Large intestine (tissue), 3 donors: ENCODE measurements around the gene CADM4. TPM values are rescaled to one million over a fixed set of nuclear protein-coding genes. Genes with fewer than 3 reads are reported as not detected.
"Not testable (repeated sequence)": the region's sequence is repeated elsewhere in the genome, so short reads cannot be mapped to it uniquely, and the experiment has no call there.

Experiments used
- DNase-seq, 2 donors: peaks; one replicate each; pipeline versions ENCODE4 v3.0.0 to v3.0.0-alpha.2; 2013
- H3K27ac ChIP-seq: one replicate; pipeline ENCODE4 v1.5.1; 2013; ENCODE audit warnings: low read length
- H3K27me3 ChIP-seq: 2 replicates; pipeline ENCODE4 v1.6.1; 2013; ENCODE audit warnings: low read length; ENCODE audit not compliant: control insufficient read depth, insufficient read depth
- H3K36me3 ChIP-seq: 2 replicates; pipeline ENCODE4 v1.6.1; 2013; ENCODE audit warnings: low read length; ENCODE audit not compliant: control insufficient read depth, insufficient read depth
- H3K4me1 ChIP-seq: one replicate; pipeline ENCODE4 v1.6.1; 2013; ENCODE audit warnings: low read length; ENCODE audit not compliant: control insufficient read depth, insufficient read depth
- H3K4me3 ChIP-seq: one replicate; pipeline ENCODE4 v1.5.1; 2013; ENCODE audit warnings: low read length
- H3K9me3 ChIP-seq: one replicate; pipeline ENCODE4 v1.6.1; 2013; ENCODE audit warnings: mild to moderate bottlenecking, low read depth, low read length, moderate library complexity; ENCODE audit not compliant: control insufficient read depth
- WGBS: methylation state at CpG from one replicate; pipeline ENCODE4 v1.1.5; 2013; ENCODE audit warnings: low lambda C conversion rate; ENCODE audit not compliant: insufficient coverage; 5-methylcytosine and 5-hydroxymethylcytosine counted together
- polyA plus RNA-seq: library from polyadenylated mRNA; unstranded; fragments of 120-200 nt; gene quantifications from one replicate; pipeline ENCODE4 v1.2.1, GENCODE V29; 2013

Gene CADM4
- polyA plus RNA-seq, 1 donor, result 13.6 TPM

DNA sequence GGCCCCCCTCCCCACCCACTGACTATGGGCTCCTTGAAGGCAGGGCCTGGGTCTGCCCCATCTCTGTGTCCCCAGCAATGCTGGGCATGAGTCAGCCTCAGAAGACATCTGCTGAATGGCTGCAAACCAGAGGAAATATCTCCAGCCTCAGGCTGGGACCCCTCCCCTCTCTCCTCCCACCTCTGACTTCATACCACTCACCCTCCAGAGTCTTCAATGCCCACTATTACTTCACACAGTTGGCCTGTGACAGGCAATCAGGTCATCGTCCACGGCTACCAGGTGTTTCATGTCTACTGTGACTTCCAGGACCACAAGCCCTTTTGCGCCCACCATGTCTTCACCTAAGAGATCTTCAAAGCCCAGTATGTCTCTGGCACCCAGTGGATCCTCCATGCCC, 27.9 kb downstream of the CADM4 start, which contains the start of gene SRRM5:
Gene SRRM5 (plus strand): TSS at position 301 of the 400 bp plus-strand sequence. CDS start 34 bp downstream, at position 335.
- no peak within 1 kb of the TSS for H3K27ac ChIP-seq
- H3K4me3 ChIP-seq, result no peak within 1 kb of the TSS
- DNase-seq, result no peak
- WGBS, result no CpG with 5 or more reads among the region's 3 CpGs
- no peaks in the 10 kb centered on the region for H3K27me3 ChIP-seq
- H3K9me3 ChIP-seq, result no peaks in the 10 kb centered on the region
- H3K4me1 ChIP-seq, result no peaks in the 10 kb centered on the region
- peaks cover 39% of the 10 kb centered on the region for H3K36me3 ChIP-seq

DNA sequence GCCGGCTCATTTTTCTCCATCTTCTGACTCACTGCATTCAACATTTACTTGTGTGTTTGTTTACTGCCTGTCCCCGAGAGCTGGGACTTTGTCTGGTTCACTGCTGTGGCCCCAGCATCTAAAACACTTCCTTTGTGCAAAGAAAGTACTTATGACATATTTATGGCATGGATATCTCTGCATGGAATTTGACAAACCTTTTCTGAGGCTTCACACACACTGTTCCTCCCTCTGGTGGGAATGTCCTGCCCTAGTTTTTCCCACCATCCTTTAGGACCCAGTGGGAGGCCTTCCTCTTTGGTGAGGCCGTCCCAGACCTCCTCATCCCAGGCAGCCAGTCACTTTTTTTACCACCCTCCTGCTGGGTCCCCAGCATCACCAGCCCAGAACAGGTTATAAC, 29.2 kb downstream of the CADM4 start:
- peaks cover 41% of the 10 kb centered on the region for H3K36me3 ChIP-seq
- no peaks in the 10 kb centered on the region for H3K4me1 ChIP-seq
- no peak overlapping the region for H3K27ac ChIP-seq
- H3K27me3 ChIP-seq, result no peaks in the 10 kb centered on the region
- H3K4me3 ChIP-seq, result no peak overlapping the region
- no peak for DNase-seq
- WGBS, result no CpG with 5 or more reads among the region's 3 CpGs
- no peaks in the 10 kb centered on the region for H3K9me3 ChIP-seq

DNA sequence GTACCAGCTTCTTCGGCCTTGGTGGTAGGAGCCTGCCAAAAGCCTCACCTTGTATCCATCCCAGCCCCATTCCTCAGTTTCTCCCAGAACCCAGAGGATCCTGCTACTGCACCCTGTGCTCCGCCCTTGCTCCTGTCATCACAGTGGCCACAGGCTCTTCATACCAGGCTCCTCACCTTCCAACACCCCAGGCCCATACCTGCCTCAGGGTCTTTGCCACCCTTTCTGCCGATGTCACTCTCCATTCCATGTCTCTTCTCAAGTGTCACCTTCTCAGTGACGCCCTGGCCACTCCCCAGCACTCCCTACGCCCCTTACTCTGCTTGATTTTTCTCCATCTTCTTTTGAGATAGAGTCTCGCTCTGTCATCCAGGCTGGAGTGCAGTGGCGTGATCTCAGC, 29.8 kb downstream of the CADM4 start:
- H3K4me1 ChIP-seq, result no peaks in the 10 kb centered on the region
- peaks cover 41% of the 10 kb centered on the region for H3K36me3 ChIP-seq
- H3K27ac ChIP-seq, result no peak overlapping the region
- H3K9me3 ChIP-seq, result no peaks in the 10 kb centered on the region
- no peak for DNase-seq
- H3K4me3 ChIP-seq, result no peak overlapping the region
- H3K27me3 ChIP-seq, result no peaks in the 10 kb centered on the region
- WGBS, result no CpG with 5 or more reads among the region's 7 CpGs

DNA sequence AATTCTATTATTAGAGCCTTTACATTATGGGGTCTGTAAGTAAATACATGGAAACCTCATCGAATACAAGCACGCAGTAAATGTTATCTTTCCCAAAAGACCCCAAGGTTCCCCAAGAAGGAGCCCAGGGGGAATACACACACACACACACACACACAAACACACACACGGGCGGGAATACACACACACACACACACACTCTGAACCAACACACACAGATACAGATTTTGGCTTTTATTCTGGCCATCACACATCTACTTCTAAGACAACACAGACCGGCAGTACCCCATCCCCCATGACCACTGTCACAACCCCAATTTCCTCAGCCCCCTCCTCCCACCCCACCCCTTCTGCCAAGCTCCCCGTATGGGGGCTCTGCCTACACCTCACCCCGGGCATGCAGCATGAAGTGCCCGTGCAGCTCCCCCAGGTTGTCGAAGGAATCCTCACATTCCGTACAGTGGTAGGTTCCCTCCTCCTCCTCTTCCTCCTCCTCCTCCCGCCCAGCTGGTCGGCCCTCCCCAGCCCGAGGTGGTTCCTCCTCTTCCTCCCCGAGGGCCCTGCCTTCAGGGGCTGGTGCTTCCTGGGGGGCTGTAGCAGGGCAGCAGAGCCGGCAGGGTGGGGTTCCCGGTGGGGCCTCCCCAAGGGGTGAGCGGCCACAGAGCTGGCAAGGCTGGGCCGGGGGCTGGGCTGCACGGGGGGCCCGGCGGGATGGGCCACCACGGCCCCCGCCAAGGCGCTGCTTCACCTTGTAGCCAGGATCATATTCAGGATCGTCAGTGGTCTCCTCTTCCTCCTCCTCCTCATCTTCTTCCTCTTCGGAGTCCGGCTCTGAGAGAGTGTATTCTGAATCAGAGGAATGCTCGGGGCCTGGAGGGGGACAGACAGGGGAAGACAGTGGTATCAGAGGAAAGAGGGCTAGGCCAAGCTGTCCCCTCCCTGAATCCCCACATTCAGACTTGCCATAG, 32.1 kb downstream of the CADM4 start:
- Histone ChIP-seq H3K9me3 (no peaks in the 10 kb centered on the region), H3K27me3 (no peaks in the 10 kb centered on the region), H3K27ac (no peak overlapping the region), H3K4me3 (no peak overlapping the region), H3K4me1 (no peaks in the 10 kb centered on the region), H3K36me3 (peaks cover 23% of the 10 kb centered on the region)
- no peak for DNase-seq
- WGBS, result no CpG with 5 or more reads among the region's 28 CpGs

DNA sequence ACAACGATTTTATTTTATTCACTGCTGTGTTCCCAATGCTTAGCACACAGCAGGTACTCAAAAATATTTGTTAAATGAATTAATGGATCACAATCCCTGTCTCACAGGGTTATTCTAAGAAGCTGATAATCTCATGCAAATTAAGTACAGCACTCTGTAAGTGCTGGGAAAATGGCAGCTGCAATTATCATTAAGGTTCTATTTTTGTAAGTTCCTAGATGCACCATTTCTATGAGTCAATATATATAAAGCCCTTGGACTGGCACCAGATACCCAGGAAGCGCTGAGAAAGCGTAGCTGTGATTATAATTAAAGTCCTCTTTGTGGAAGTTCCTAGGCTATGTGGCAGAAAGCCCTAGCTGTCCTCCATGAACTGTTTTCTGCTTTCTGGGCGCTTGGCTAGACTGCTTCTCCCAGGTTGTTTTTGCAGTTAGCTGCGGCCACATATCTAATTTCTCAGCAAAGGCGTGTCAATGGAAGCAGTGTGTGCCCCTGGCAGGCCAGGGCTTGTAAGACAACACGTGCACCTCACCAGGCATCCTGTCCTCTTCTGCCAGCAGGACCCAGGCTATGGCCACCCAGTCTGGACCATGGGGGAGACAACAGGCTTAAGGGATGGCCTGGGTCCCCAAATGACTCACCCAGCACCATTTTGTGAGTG, 33.0 kb downstream of the CADM4 start:
- Histone ChIP-seq H3K36me3 (peaks cover 18% of the 10 kb centered on the region), H3K27ac (no peak overlapping the region), H3K4me3 (no peak overlapping the region), H3K4me1 (no peaks in the 10 kb centered on the region), H3K27me3 (no peaks in the 10 kb centered on the region), H3K9me3 (no peaks in the 10 kb centered on the region)
- WGBS, result no CpG with 5 or more reads among the region's 7 CpGs
- no peak for DNase-seq

DNA sequence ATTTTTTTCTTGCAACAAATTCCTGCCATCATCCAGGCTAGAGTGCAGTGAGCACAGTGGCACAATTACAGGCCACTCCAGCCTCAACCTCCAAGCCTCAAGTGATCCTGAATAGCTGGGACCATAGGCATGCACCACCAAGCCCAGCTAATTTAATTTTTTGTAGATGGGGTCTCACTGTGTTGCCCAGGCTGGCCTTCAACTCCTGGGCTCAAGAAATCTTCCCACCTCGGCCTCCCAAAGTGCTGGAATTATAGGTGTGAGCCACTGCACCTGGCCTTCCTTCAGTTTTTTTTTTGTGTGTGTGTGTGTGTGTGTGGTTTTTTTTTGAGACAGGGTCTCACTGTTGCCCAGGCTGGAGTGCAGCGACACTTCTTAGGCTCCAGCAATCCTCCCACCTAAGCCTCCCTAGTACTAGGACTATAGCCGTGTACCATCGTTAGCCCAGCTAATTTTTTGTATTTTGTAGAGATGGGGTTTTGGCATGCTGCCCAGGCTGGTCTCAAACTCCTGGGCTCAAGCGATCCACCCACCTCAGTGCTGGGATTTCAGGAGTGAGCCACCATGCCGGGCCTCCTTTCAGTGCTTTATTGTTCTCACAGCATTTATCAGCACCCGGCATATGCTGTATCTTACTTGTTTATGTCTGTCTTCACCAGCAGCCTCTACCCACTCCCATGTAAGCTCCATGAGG, 33.6 kb downstream of the CADM4 start:
- no peaks in the 10 kb centered on the region for H3K4me1 ChIP-seq
- no CpG with 5 or more reads among the region's 7 CpGs for WGBS
- H3K9me3 ChIP-seq, result no peaks in the 10 kb centered on the region
- no peak overlapping the region for H3K4me3 ChIP-seq
- H3K36me3 ChIP-seq, result peaks cover 20% of the 10 kb centered on the region
- H3K27ac ChIP-seq, result no peak overlapping the region
- H3K27me3 ChIP-seq, result no peaks in the 10 kb centered on the region
- no peak for DNase-seq

DNA sequence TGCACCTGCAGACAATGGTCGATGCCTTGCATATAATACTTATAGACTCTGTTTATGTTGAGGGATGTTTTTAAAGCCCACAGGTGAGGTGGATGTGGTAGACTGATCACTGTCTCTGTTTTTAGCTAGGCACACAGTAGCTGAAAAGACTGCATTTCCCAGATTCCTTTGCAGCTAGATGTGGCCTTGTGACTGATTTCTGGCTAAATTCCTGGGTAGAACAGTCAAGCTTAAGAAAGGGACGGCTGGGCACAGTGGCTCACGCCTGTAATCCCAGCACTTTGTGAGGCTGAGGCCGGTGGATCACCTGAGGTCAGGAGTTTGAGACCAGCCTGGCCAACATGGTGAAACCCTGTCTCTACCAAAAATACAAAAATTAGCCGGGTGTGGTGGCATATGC, 39.3 kb downstream of the CADM4 start:
- WGBS, result no CpG with 5 or more reads among the region's 5 CpGs
- peaks cover 19% of the 10 kb centered on the region for H3K36me3 ChIP-seq
- not testable (repeated sequence) for H3K4me3 ChIP-seq, H3K27ac ChIP-seq, H3K27me3 ChIP-seq, DNase-seq, H3K9me3 ChIP-seq
- peaks cover 11% of the 10 kb centered on the region for H3K4me1 ChIP-seq

DNA sequence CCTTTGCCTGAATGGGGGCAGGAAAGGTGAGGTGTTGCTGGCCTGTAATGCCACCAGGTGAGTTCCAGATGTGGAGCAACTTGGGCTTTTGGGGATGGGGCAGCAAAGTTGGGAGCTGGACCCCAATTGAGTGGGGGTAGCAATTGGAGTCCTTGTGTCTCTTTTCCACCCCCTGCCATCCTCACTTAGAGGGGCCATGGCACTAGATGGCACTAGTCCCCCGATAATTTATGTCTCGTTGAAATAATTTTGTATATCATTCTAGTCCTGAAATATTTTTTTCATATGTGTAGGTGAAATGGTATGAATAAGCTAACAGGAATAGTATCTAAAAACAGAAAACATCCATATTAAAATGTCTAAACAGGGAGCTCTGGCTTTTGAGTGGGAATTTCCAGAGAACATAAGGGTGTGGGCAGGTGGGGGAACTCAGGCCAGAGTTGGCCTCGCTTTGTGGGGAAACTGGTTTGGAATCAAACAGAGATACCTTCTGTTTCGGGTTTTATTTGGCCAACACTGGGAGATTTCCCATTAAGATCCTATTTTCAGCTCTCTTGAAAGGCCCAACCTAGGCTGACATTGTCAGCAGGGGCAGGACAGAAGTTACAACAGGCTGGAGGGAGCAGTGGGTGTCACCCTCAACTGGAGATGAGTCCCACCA, 39.9 kb downstream of the CADM4 start:
- Histone ChIP-seq H3K4me1 (peaks cover 11% of the 10 kb centered on the region), H3K4me3 (no peak overlapping the region), H3K27me3 (no peaks in the 10 kb centered on the region), H3K27ac (no peak overlapping the region), H3K9me3 (no peaks in the 10 kb centered on the region), H3K36me3 (peaks cover 19% of the 10 kb centered on the region)
- no peak for DNase-seq
- WGBS, result 85% methylated on average over 2 of the region's 4 CpGs

DNA sequence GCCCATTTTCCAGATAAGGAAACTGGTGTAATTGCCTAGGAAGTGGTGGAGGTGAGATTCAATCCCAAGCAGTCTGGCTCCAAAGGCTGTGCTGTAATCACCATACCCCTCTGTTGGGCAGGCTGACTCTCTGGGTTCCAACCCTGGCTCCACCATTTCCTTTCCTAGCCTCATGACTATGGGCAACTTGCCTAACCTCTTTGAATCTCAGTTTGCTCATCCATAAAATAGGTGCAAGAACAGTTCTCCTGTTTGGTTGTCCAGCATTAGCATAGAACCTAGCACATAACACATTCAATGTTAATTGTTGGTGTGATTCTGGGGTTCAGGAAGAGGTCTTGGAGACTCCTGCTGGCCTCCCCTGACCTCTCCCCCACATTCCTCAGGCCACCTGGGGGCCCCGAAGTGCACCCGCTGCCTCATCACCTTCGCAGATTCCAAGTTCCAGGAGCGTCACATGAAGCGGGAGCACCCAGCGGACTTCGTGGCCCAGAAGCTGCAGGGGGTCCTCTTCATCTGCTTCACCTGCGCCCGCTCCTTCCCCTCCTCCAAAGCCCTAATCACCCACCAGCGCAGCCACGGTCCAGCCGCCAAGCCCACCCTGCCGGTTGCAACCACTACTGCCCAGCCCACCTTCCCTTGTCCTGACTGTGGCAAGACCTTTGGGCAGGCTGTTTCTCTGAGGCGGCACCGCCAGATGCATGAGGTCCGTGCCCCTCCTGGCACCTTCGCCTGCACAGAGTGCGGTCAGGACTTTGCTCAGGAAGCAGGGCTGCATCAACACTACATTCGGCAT, 41.0 kb downstream of the CADM4 start:
- Histone ChIP-seq H3K36me3 (peaks cover 26% of the 10 kb centered on the region), H3K4me1 (peaks cover 22% of the 10 kb centered on the region), H3K9me3 (no peaks in the 10 kb centered on the region), H3K27ac (no peak overlapping the region), H3K27me3 (no peaks in the 10 kb centered on the region), H3K4me3 (no peak overlapping the region)
- no peak for DNase-seq
- no CpG with 5 or more reads among the region's 19 CpGs for WGBS
